Epithelial cell of esophagus (primary cell): Measurements from ENCODE around the gene GABARAPL1.
"Not testable (repeated sequence)": the region's sequence is repeated elsewhere in the genome, so short reads cannot be mapped to it uniquely, and the experiment has no call there.

Experiments used
- DNase-seq: peaks from one replicate; pipeline ENCODE4 v3.0.0; 2010; ENCODE audit warnings: low read depth
- H3K4me3 ChIP-seq: 2 replicates; pipeline ENCODE4 v1.5.1; 2011; ENCODE audit warnings: mild to moderate bottlenecking, low read length, control low read depth
- TF ChIP-seq, protein P1 (sequence below): IDR thresholded peaks from 2 replicates; pipeline ENCODE4 v1.5.1; 2011; ENCODE audit warnings: low read depth, mild to moderate bottlenecking, low read length, control low read depth, inconsistent platforms; ENCODE audit not compliant: insufficient read depth; ENCODE audit errors: missing control alignments

Gene GABARAPL1

DNA sequence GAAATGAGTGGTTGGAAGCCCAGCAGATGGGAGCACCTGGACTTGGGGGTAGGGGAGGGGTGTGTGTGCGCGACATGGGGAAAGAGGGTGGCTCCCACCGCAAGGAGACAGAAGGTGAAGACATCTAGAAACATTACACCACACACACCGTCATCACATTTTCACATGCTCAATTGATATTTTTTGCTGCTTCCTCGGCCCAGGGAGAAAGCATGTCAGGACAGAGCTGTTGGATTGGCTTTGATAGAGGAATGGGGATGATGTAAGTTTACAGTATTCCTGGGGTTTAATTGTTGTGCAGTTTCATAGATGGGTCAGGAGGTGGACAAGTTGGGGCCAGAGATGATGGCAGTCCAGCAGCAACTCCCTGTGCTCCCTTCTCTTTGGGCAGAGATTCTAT, 9.2 kb downstream of the GABARAPL1 start:
- TF ChIP-seq, protein P1, sequence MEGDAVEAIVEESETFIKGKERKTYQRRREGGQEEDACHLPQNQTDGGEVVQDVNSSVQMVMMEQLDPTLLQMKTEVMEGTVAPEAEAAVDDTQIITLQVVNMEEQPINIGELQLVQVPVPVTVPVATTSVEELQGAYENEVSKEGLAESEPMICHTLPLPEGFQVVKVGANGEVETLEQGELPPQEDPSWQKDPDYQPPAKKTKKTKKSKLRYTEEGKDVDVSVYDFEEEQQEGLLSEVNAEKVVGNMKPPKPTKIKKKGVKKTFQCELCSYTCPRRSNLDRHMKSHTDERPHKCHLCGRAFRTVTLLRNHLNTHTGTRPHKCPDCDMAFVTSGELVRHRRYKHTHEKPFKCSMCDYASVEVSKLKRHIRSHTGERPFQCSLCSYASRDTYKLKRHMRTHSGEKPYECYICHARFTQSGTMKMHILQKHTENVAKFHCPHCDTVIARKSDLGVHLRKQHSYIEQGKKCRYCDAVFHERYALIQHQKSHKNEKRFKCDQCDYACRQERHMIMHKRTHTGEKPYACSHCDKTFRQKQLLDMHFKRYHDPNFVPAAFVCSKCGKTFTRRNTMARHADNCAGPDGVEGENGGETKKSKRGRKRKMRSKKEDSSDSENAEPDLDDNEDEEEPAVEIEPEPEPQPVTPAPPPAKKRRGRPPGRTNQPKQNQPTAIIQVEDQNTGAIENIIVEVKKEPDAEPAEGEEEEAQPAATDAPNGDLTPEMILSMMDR, result no peak
- H3K4me3 ChIP-seq, result no peak overlapping the region
- peak; percentile 87 for DNase-seq

DNA sequence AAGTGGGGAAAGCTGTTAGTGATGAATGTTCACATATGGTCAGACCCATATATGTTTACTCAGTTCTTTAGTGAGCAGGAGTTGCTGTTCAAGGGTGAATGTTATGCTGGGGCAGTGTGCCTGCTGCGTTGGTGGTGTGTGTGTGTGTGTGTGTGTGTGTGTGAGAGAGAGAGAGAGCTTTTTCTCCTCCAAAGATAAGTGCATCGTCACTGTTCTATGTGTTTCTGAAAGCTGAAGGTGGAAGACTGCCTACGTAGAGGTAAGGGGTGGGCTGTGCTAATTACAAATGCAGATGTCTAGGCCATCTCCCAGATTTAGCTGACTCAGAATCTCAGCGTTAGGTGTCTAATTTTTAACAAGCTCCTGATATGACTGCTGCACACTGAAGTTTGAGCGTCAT, 10.5 kb downstream of the GABARAPL1 start:
- no peak overlapping the region for H3K4me3 ChIP-seq
- TF ChIP-seq, protein P1, result no peak
- no peak for DNase-seq

- H3K4me3 ChIP-seq, DNase-seq: not testable (repeated sequence)
Observed at GRCh38 chr12:10225426-10225825, 12.7 kb downstream of the GABARAPL1 start.

DNA sequence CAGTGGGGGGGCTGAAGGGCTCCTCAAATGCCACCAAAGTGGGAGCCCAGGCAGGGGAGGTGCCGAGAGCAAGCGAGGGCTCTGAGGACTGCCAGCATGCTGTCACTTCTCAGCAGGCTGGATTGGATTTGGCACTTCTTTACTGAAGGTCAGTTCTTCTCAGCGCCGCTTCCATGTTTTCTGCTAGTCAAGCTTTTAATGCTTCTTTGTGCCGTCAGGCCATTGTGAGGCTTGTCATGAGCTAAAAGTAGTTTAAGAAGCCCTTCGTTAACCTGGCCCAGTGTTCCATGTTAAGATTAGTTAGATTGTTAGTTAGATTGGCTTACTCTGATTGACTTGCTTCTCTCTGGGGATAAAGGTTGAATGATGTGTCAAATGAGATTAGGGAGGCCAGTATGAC, 13.4 kb downstream of the GABARAPL1 start:
- TF ChIP-seq, protein P1, result no peak
- DNase-seq, result no peak
- H3K4me3 ChIP-seq, result no peak overlapping the region

- no peak overlapping the region for H3K4me3 ChIP-seq
- TF ChIP-seq, protein P1, result no peak
- DNase-seq, result peak; percentile 38
Observed at GRCh38 chr12:10226731-10227130, 14.1 kb downstream of the GABARAPL1 start.

DNA sequence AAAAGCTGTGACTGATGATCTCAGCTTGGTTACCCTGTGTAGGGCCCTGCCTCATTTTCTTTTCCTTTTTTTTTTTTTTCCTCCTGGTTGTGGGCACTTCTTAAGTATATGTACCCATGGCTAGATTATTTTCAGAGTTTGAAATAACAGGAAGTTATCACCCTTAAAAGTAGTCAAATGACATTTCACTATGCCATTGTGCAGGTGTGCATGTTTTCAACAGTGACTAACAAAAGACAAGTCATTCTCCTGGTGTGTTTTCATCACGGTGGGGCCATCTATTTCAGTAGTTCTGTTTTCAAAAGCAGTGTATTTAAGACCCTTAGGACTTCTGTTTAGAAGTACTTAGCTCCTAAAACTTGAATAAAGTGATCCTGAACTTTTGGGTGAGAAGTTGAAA, 15.0 kb downstream of the GABARAPL1 start:
- DNase-seq, result peak; percentile 30
- TF ChIP-seq, protein P1, result no peak
- no peak overlapping the region for H3K4me3 ChIP-seq

DNA sequence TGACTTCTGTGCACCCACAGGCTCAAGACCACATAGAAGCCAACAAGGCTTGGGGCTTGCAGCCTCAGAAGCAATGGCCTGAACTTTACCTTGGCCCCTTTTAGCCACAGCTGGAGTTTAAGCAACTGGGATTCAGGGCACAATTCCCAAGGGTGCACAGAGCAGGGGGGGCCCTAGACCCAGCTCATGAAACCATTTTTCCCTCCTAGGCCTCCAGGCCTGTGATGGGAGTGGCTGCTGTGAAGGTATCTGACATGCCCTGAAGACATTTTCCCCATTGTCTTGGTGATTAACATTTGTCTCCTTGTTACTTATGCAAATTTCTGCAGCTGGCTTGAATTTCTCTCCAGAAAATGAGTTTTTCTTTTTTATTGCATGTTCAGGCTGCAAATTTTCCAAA, 21.9 kb downstream of the GABARAPL1 start:
- no peak for DNase-seq
- TF ChIP-seq, protein P1, result no peak
- H3K4me3 ChIP-seq, result no peak overlapping the region
